HepG2 (cell line): Measurements from ENCODE around the gene TBC1D10B. TPM values are rescaled to one million over a fixed set of nuclear protein-coding genes. Genes with fewer than 3 reads are reported as not detected.

Source experiments
- GATAD1 ChIP-seq: IDR thresholded peaks from 2 replicates; pipeline ENCODE4 v1.6.1; 2016; ENCODE audit warnings: missing genetic modification reagents, missing compliant biosample characterization
- KDM5A ChIP-seq: fragments of 200-600 bp; sonication (generic); IDR thresholded peaks from 2 replicates; pipeline ENCODE4 v1.7.0; 2018; ENCODE audit warnings: antibody characterized with exemption, mild to moderate bottlenecking, low read length, borderline replicate concordance
- MAX ChIP-seq: IDR thresholded peaks from 2 replicates; pipeline ENCODE4 v1.6.1; 2012; ENCODE audit warnings: inconsistent platforms
- PRPF4 ChIP-seq: fragments of 200-400 bp; formaldehyde crosslinking; IDR thresholded peaks from 2 replicates; pipeline ENCODE4 v1.6.1; 2016; ENCODE audit warnings: low read length, low read depth; ENCODE audit not compliant: poor library complexity, severe bottlenecking
- RNF219 ChIP-seq: sonication (generic); formaldehyde crosslinking; IDR thresholded peaks from 2 replicates; pipeline ENCODE4 v1.5.0; 2020; ENCODE audit warnings: mild to moderate bottlenecking, missing genetic modification reagents
- SALL1 ChIP-seq: sonication (generic); formaldehyde crosslinking; IDR thresholded peaks from 2 replicates; pipeline ENCODE4 v1.8.0; 2022; ENCODE audit warnings: mild to moderate bottlenecking, missing genetic modification reagents
- SMARCE1 ChIP-seq: fragments of 450-650 bp; IDR thresholded peaks from 2 replicates; pipeline ENCODE4 v1.6.1; 2017; ENCODE audit warnings: borderline replicate concordance
- SRSF1 ChIP-seq: fragments of 200-400 bp; formaldehyde crosslinking; optimal IDR thresholded peaks from 2 replicates; pipeline ENCODE3; 2017; ENCODE audit warnings: mild to moderate bottlenecking, low read depth, low read length, moderate library complexity
- UBTF ChIP-seq: sonication (generic); formaldehyde crosslinking; IDR thresholded peaks from 2 replicates; pipeline ENCODE4 v1.4.0; 2020; ENCODE audit warnings: mild to moderate bottlenecking, missing genetic modification reagents
- ZMAT3 ChIP-seq: sonication (generic); formaldehyde crosslinking; conservative IDR thresholded peaks from 2 replicates; pipeline ENCODE4 v1.7.0; 2021; ENCODE audit warnings: missing genetic modification reagents
- ZNF101 ChIP-seq: sonication (generic); formaldehyde crosslinking; IDR thresholded peaks from 2 replicates; pipeline ENCODE4 v1.4.0; 2020; ENCODE audit warnings: mild to moderate bottlenecking, low read depth, missing genetic modification reagents, borderline replicate concordance
- ZNF615 ChIP-seq: sonication (generic); formaldehyde crosslinking; IDR thresholded peaks from 2 replicates; pipeline ENCODE4 v1.5.0; 2020; ENCODE audit warnings: mild to moderate bottlenecking, missing genetic modification reagents, borderline replicate concordance
- ZNF773 ChIP-seq: sonication (generic); formaldehyde crosslinking; IDR thresholded peaks from 2 replicates; pipeline ENCODE4 v1.4.0; 2020; ENCODE audit warnings: missing genetic modification reagents, borderline replicate concordance
- polyA plus RNA-seq, 8 experiments: library from polyadenylated mRNA; depleted of rRNA in 3 of 8; stranded (reverse) in 7 of 8; unstranded in 1 of 8; fragments of >200 nt; fragmentation: Illumina TruSeq in 4 of 8; extraction: Trizol in 4 of 8; gene quantifications; 2 replicates each; pipeline versions ENCODE4 v1.2.1 to v1.2.3, GENCODE V29; 2011 to 2016; ENCODE audit warnings: low read depth in 4 of 8, missing spikeins in 1 of 8, mixed read lengths in 1 of 8; ENCODE audit not compliant: insufficient read depth in 1 of 8
- total RNA-seq, 5 experiments: library from RNA; depleted of rRNA; stranded (reverse); fragments of >200 nt; fragmentation: Illumina TruSeq; extraction: Trizol; gene quantifications; 2 replicates each; pipeline ENCODE4 v1.2.3, GENCODE V29; 2016; ENCODE audit warnings: low read depth in 1 of 5
- TF ChIP-seq, protein P1 (sequence below): sonication (generic); formaldehyde crosslinking; IDR thresholded peaks from 2 replicates; pipeline ENCODE4 v1.4.0; 2020; ENCODE audit warnings: missing genetic modification reagents, borderline replicate concordance

The TBC1D10B gene
- total and polyA plus RNA-seq, 2 of the 13 experiments (the other 11 are each of a cell fraction or from before 2014, with no cell fraction given) = 15.7 to 24.8 TPM

GRCh38 chr16:30407102-30407803 lies 37.0 kb upstream of the TBC1D10B start, which contains the start of gene ZNF771 (continued):
- TF ChIP-seq SRSF1 = peak; percentile 54
- 0 out of 2 replicates have a peak, but pooled peaks have one; percentile 53 for TF ChIP-seq ZMAT3 (CRISPR knock-in tag)
- TF ChIP-seq SMARCE1 = no peak
- TF ChIP-seq, protein P1, sequence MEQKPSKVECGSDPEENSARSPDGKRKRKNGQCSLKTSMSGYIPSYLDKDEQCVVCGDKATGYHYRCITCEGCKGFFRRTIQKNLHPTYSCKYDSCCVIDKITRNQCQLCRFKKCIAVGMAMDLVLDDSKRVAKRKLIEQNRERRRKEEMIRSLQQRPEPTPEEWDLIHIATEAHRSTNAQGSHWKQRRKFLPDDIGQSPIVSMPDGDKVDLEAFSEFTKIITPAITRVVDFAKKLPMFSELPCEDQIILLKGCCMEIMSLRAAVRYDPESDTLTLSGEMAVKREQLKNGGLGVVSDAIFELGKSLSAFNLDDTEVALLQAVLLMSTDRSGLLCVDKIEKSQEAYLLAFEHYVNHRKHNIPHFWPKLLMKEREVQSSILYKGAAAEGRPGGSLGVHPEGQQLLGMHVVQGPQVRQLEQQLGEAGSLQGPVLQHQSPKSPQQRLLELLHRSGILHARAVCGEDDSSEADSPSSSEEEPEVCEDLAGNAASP (CRISPR knock-in tag) = peak; percentile 68
- peak; percentile 82; the same call in 1 of the 2 replicates for TF ChIP-seq SALL1
- TF ChIP-seq GATAD1 (CRISPR knock-in tag) = no peak
- no peak; the same call in 1 of the 2 replicates for TF ChIP-seq ZNF773 (CRISPR knock-in tag)
- TF ChIP-seq KDM5A = peak; percentile 55; the same call in 1 of the 2 replicates
- TF ChIP-seq UBTF (CRISPR knock-in tag) = peak; percentile 92
- peak; percentile 45; the same call in 1 of the 2 replicates for TF ChIP-seq ZNF101
- TF ChIP-seq RNF219 = no peak
- peak; percentile 97 for TF ChIP-seq MAX
- no peak for TF ChIP-seq PRPF4
- no peak for TF ChIP-seq ZNF615 (CRISPR knock-in tag)
